Stimulated activated CD4-positive, alpha-beta T cell treated with anti-CD3 and anti-CD28 coated beads, TNF-alpha, amount 100 ng/mL, for 24 hours (primary cell): ENCODE measurements around the gene TEX2.

Source experiments
- DNase-seq, 3 experiments: peaks; one replicate each; pipeline ENCODE4 v3.0.0-alpha.2; 2020; ENCODE audit warnings: low read depth in 3 of 3

The TEX2 gene

DNA sequence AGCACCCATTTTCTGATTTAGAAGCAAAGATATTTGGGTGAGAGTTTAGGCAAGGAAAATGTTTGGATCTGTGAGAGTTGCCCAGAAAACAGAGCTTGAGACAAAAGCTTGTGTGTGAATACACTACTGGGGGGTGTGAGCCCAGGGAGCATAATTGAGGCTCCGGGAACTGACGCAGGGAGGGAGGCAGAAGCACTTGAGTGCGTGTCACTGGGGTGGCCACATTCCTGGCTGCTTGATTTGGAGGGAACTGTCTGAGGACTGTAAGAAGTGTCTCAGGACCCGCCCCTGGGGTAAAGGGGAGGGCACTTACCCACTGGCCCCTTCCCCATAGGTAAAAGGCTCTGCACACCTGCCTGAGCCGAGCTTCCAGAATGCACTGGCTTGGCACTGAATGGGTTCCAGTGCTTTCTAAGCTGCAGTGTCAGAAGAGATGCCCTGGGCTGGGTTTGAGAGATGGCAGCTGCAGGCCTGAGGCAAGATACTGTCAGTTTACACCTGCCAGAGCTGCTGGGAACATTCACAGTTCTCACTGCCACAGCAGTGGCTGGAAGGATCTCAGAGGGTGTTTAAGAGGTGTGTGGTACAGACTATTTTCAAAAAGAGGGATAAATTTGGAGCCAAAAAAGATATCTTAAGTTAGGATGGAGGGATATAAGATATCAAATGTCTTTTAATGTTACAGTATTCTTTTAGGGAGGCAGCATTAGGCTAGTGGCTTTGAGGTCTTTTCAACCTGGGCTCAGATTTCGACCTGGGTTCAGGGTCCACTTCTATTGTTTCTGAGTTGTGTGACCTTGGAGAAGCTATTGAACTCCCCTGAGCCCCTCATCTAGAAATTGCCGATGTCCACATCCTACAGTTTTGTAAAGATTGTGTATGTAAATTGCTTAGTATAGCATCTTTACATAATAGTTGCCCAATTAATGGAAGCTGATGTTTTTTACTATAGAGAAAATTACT lies 6.9 kb upstream of the TEX2 start:
- no peak for DNase-seq

GRCh38 chr17:64264891-64265290 lies 1.8 kb upstream of the TEX2 start:
- no peak for DNase-seq

DNA sequence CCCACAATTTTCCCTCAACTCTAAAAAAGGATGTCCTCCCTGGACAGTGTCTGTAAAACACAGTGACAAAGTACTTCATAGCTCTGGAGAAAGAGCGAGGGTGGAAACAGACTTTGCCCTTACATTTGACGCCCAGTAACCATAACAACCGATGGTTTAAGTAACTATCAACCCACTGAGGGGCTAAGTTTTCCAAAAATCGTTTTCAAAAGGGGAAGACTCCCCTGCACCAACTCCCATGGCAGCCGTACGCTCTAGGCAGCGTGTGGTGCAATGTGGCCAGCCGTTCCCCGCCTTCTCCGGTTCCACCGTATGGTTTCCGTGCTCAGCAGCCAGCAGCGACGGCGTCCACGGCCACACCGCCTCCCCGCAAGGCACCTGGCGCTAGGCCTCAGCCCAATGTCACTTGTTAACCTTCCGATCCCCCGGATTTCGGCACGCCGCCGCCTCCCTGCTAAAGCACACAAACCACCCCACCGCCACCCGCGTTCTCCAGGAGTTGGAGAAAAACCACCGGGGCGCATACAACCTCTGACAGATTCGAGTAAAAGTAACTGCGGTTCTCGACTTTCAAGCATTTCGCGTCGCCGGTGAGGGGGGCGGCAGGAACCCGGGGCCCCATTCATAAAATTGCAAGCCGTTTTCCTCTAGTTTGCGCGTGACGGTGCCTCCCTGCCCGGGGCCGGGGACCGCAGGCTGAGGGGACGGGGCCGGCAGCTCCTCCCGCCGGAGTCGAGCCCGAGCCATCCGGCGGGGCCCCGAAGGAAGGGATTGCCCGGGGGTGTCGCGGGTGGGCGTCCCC lies 661 bp downstream of the TEX2 start:
- DNase-seq = peak; percentile 26 to 56 (median 28)

DNA sequence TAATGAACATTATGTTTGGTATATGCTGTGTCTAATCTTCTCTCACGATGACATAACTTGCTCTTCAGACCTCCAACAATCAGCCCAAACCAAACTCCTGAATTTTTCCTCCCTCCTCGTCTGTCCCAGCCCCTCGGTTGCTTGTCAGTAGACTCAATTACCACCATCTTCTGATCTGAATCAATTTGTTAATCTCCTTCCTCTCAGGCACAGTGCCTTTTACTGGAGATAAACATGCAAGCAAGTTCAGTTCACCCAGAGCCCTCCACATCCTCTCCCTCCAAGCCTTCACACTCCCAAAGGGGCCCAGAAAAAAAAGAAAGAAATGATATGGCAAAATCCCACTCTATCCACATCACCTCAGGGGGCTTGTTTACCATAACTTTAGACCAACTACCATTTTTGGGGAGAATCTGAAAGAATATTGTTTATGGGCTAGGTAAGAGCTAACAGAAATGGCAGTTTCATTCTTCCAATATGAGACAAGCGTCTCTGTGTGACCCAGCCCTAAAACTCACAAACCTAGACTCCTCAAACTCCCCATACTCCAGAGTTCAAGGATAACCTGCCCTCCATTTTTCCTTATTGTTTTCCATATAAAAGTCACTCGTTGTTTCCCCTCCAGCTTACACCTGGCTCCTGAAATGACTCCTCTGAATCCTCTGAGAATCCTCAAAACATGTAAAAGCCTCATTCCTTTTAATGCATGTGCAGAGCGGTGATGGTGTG lies 1.5 kb downstream of the TEX2 start:
- no peak for DNase-seq

DNA sequence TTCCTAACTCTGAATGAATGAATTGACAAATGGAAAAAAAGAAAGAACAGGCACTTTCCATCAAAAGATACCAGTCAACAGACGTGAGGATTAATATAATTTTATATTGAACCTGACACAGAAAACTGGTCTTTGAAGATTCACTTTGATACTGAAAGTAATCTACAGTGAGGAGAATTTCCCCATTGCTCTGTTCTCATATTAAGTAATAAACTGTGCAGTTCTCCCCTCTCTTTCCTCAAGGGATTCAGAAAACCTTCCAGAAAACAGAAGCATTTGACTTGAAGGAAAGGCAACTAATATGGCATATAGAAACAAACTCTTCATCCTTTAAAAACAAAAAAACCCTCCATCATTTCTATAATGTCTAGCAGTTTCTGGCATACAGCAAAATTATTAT lies 2.2 kb downstream of the TEX2 start:
- no peak for DNase-seq

DNA sequence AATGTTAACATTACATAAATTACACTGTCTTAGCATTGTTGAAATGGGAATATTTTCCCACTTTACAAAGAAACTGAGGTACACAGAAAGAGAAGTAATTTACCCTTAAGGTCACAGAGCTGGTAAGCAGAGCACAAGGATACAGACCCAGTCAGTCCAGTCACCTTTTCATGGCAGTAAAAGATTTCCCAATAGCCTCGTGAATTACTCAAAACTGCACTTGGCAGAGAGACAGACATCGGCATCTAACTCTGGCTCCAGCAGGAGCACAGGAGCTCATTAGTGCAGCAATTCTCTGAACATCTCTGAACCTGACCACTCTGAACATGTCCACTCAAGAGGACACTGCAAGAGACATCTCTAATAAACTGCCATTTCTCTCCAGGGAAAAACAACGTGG lies 3.1 kb downstream of the TEX2 start:
- no peak for DNase-seq

- no peak for DNase-seq
Measured at GRCh38 chr17:64259426-64259825, 3.6 kb downstream of the TEX2 start.

GRCh38 chr17:64256913-64257807 lies 5.9 kb downstream of the TEX2 start:
- DNase-seq = no peak

- no peak for DNase-seq
Measured at GRCh38 chr17:64255764-64256163, 7.3 kb downstream of the TEX2 start.

DNA sequence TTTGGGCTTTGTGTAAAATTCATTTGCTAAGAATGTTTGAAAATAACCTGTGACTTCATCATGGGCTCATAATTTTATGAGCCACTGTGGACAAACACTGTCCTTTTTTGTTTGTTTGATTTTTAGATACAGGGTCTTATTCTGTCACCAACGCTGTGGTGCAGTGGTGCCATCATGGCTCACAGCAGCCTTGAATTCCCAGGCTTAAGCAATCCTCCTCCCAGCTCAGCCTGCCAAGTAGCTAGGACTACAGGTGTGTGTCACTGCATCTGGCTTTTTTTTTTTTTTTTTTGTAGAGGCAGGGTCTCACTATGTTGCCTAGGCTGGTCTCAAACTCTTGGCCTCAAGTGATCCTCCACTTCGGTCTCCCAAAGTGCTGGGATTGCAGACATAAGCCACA lies 8.3 kb downstream of the TEX2 start:
- DNase-seq = no peak

GRCh38 chr17:64253470-64253869 lies 9.6 kb downstream of the TEX2 start:
- no peak for DNase-seq

DNA sequence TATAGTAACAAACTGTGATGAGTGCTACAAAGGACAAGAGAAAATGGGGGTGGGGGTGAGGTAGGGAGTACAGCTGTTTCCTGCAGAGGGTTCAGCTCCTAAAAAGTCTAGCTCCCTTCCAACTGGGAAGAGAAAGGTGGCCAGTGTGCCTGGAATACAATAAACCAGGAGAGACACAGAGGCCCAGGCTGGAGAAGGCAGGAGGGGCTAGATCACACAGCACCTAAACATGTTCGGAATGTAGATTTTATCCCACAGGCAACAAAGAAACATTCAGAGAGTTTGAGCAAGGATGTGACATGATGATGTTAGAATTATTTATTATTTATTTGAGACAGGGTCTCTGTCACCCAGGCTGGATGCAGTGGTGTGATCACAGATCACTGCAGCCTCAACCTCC lies 10.2 kb downstream of the TEX2 start:
- DNase-seq = no peak

DNA sequence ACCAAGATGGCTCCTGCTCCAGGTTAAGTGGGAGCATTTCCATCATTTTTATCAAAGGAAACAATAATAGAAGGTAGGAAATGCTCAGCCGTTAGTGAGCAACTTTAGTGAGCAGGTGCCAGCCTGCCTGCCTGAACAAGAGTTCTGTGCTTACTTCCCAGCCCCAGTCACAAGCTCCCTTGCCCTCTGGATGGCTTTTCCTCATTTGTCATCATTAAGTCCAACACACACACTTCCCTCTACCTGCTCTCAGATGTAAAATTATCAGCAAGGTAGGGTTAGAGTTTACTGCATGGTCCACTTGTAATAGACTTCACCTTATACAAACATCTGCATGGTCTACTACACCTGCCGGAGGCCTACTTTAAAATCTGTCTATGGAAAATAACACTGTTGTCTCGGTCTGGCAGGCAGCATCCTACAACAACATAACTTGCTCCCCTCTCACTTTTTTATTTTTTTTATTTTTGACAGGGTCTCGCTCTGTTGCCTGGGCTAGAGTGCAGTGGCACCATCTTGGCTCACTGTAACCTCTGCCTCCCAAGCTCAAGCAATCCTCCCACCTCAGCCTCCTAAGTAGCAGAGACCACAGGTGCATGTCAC lies 12.7 kb downstream of the TEX2 start:
- DNase-seq = no peak

DNA sequence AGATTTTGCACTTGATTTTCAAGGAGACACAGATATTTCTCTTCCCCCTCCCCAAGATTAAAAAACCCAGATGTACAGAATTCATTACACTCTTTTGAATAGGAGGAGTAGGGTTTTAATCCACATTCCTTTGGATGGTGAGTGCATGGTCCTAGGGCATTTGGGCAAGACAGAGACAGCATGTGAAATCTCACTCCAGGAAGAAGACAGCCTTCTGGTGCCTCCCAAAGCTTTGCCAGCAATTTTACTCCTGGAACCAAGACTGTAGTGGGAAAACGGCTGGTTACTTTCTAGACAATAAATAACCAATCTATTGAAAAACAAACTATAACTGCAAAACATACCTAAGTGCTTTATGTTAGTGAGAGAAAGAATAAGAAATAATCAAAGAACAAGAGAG lies 15.2 kb downstream of the TEX2 start:
- no peak for DNase-seq

DNA sequence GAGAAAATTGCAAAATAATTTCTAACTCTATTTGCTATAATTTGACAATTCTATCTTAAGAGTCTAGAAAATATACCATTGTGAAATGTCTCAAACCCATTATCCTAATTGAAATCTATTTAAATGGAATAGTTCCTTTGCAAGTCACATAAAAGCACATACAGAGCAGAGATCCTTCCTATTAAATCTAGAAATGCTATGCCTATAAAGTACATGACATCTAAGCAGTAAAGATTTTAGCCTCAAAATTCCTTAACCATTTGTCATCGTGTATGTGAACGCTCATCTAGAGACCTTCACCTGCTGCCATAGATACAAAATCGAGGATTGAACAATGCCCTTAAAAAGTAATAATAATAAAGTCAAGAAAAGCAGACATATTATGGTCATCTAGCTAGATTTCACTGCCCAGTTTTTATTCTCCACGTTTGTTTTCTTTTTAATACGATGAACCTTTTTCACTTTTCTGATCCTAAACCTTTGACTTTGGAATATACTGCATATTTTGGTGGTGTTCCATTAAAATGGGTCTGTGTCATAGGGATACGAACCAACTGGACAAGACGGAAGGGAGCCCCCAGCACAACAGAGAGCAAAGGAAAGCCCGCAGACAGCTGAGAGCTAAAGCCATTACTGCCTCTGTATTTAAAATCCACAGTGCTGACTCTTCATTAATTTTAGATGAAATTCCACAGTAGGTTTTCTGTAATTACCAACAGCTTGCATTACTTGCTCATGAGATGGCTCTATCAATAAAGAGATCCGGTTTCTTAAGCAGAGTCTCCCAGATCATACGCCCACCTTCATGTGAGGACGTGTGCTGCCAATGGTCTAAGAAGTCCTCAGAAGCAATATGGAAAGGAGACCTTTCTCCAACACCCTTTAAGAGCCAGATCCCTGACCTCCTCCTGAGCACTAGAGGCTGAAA lies 17.6 kb downstream of the TEX2 start:
- DNase-seq = no peak

- no peak for DNase-seq
Measured at GRCh38 chr17:64244165-64244564, 18.9 kb downstream of the TEX2 start.

GRCh38 chr17:64243340-64243739 lies 19.7 kb downstream of the TEX2 start:
- no peak for DNase-seq

DNA sequence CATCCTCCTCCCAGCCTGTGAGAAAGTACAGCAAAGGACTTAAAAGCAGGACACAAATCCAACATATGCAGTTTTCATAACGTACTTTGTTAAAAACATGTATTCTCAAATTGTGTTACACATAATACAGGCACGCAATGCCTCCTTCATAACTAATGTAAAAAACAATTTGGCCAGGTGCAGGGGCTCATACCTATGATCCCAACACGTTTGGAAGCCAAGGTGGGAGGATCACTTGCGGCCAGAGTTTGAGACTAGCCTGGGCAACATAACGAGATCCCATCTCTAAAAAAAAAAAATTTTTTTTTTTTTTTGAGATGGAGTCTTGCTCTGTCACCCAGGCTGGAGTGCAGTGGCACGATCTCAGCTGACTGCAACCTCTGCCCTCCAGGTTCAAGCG lies 20.4 kb downstream of the TEX2 start:
- no peak for DNase-seq

GRCh38 chr17:64240741-64241347 lies 22.2 kb downstream of the TEX2 start:
- no peak for DNase-seq
